ENCODE results near the gene WDR47.
"Not testable (repeated sequence)": the region's sequence is repeated elsewhere in the genome, so short reads cannot be mapped to it uniquely, and the experiment has no call there.

Gene WDR47

DNA sequence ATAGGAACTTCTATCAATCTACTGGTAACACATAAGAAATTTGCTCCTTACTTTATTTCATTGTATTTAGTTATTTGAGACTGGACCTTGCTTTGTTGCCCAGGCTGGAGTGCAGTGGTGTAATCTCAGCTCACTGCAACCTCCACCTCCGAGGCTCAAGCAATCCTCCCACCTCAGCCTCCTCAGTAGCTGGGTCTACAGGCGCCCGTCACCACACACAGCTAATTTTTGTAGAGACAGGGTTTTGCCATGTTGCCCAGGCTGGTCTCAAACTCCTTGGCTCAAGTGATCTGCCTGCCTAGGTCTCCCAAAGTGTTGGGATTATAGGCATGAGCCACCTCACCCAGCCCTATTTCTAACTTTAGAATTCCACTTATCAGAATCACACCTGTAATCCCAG lies 10.2 kb upstream of the WDR47 start:
- H3K36me3 ChIP-seq (ENCODE audit: control insufficient read depth in 1 of 2, insufficient read depth in 2 of 2, low read length in 2 of 2); H3K9me3 ChIP-seq (ENCODE audit: control insufficient read depth in 1 of 2, low read length in 2 of 2); H3K27me3 ChIP-seq (ENCODE audit: control insufficient read depth in 1 of 2, insufficient read depth in 2 of 2, low read length in 2 of 2): not testable (repeated sequence)

GRCh38 chr1:109050228-109050995 lies 8.5 kb upstream of the WDR47 start:
- H3K27me3 ChIP-seq (ENCODE audit: control insufficient read depth in 1 of 2, insufficient read depth in 2 of 2, low read length in 2 of 2): no peaks in the 10 kb centered on the region
- no peaks in the 10 kb centered on the region for H3K4me1 ChIP-seq (ENCODE audit: control insufficient read depth in 1 of 2, insufficient read depth in 2 of 2, low read length in 2 of 2)
- no peak overlapping the region for H3K9ac ChIP-seq (ENCODE audit: low read depth in 1 of 2, low read length in 2 of 2)
- no peak overlapping the region for H3K4me3 ChIP-seq (ENCODE audit: low read depth in 1 of 2, low read length in 2 of 2)
- H3K36me3 ChIP-seq (ENCODE audit: control insufficient read depth in 1 of 2, insufficient read depth in 2 of 2, low read length in 2 of 2): no peaks in the 10 kb centered on the region
- no peaks in the 10 kb centered on the region for H3K9me3 ChIP-seq (ENCODE audit: control insufficient read depth in 1 of 2, low read length in 2 of 2)
- H3K27ac ChIP-seq (ENCODE audit: low read depth, low read length): no peak overlapping the region

More for the DNA sequence above, 10.2 kb upstream of the WDR47 start:
- not testable (repeated sequence) for H3K4me3 ChIP-seq (ENCODE audit: low read depth in 1 of 2, low read length in 2 of 2); H3K27ac ChIP-seq (ENCODE audit: low read depth, low read length); H3K4me1 ChIP-seq (ENCODE audit: control insufficient read depth in 1 of 2, insufficient read depth in 2 of 2, low read length in 2 of 2); H3K9ac ChIP-seq (ENCODE audit: low read depth in 1 of 2, low read length in 2 of 2)

DNA sequence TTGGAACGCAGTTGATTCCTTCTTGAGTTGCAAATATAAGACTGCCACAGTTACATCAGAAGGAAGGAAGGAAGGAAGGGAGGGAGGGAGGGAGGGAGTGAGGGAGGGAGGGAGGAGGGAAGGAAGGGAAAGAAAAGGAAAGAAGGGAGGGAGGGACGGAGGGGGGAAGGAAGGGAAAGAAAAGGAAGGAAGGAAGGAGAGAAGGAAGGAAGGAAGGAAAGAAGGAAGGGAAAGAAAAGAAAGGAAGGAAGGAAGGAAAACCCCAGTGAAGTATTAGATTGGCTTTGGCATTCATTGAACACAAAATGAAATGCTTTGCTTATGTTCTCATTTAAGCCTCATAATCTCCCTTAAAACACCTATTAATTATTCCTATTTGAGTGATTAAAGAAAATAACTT lies 6.4 kb upstream of the WDR47 start:
- Histone ChIP-seq H3K27me3 (ENCODE audit: control insufficient read depth in 1 of 2, insufficient read depth in 2 of 2, low read length in 2 of 2) (no peaks in the 10 kb centered on the region), H3K4me1 (ENCODE audit: control insufficient read depth in 1 of 2, insufficient read depth in 2 of 2, low read length in 2 of 2) (no peaks in the 10 kb centered on the region), H3K9me3 (ENCODE audit: control insufficient read depth in 1 of 2, low read length in 2 of 2) (no peaks in the 10 kb centered on the region), H3K27ac (ENCODE audit: low read depth, low read length) (no peak overlapping the region), H3K4me3 (ENCODE audit: low read depth in 1 of 2, low read length in 2 of 2) (no peak overlapping the region), H3K9ac (ENCODE audit: low read depth in 1 of 2, low read length in 2 of 2) (no peak overlapping the region), H3K36me3 (ENCODE audit: control insufficient read depth in 1 of 2, insufficient read depth in 2 of 2, low read length in 2 of 2) (no peaks in the 10 kb centered on the region)

DNA sequence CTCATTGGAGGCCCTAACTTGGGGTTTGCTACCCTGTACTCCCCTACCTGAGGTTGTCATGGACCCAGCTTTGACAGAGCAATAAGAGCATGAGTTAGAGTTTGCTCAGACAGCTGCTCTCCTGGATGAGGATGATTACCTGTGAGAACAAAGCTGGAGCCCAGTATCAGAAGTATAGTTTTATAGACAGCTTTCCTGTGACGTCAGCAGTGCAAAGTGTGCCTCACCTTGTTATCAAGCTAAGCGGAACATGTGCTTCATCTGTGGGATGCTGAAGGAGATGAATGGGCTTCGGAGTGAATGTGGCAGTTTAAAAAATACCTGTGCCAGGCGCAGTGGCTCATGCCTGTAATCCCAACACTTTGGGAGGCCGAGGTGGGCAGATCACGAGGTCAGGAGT lies 5.4 kb upstream of the WDR47 start:
- Histone ChIP-seq H3K27me3 (ENCODE audit: control insufficient read depth in 1 of 2, insufficient read depth in 2 of 2, low read length in 2 of 2) (no peaks in the 10 kb centered on the region), H3K9me3 (ENCODE audit: control insufficient read depth in 1 of 2, low read length in 2 of 2) (no peaks in the 10 kb centered on the region), H3K4me1 (ENCODE audit: control insufficient read depth in 1 of 2, insufficient read depth in 2 of 2, low read length in 2 of 2) (peaks cover 0 to 3% of the 10 kb centered on the region in 2 donors), H3K9ac (ENCODE audit: low read depth in 1 of 2, low read length in 2 of 2) (no peak overlapping the region), H3K4me3 (ENCODE audit: low read depth in 1 of 2, low read length in 2 of 2) (no peak overlapping the region), H3K27ac (ENCODE audit: low read depth, low read length) (no peak overlapping the region), H3K36me3 (ENCODE audit: control insufficient read depth in 1 of 2, insufficient read depth in 2 of 2, low read length in 2 of 2) (no peaks in the 10 kb centered on the region)

DNA sequence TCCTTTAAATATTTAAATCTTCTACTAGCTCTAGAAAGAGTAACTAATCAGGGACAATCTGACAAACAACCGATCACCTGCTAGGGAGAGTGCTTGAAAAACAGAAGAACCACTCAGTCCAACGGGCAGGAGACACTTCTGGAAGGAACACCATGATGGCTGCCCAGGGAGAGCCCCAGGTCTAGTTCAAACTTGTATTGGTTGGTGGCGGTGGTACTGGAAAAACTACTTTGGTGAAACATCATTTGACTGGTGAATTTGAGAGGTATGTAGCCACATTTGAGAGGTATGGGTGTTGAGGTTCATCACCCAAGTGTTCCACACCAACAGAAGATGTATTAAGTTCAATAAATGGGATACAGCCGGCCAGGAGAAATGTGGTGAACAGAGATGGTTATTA lies 4.8 kb upstream of the WDR47 start:
- Histone ChIP-seq H3K4me1 (ENCODE audit: control insufficient read depth in 1 of 2, insufficient read depth in 2 of 2, low read length in 2 of 2) (peaks cover 0 to 4% of the 10 kb centered on the region in 2 donors), H3K4me3 (ENCODE audit: low read depth in 1 of 2, low read length in 2 of 2) (no peak overlapping the region), H3K9ac (ENCODE audit: low read depth in 1 of 2, low read length in 2 of 2) (no peak overlapping the region), H3K27ac (ENCODE audit: low read depth, low read length) (no peak overlapping the region), H3K36me3 (ENCODE audit: control insufficient read depth in 1 of 2, insufficient read depth in 2 of 2, low read length in 2 of 2) (no peaks in the 10 kb centered on the region), H3K27me3 (ENCODE audit: control insufficient read depth in 1 of 2, insufficient read depth in 2 of 2, low read length in 2 of 2) (no peaks in the 10 kb centered on the region), H3K9me3 (ENCODE audit: control insufficient read depth in 1 of 2, low read length in 2 of 2) (no peaks in the 10 kb centered on the region)

- Histone ChIP-seq H3K27ac (ENCODE audit: low read depth, low read length) (no peak overlapping the region), H3K9me3 (ENCODE audit: control insufficient read depth in 1 of 2, low read length in 2 of 2) (no peaks in the 10 kb centered on the region), H3K36me3 (ENCODE audit: control insufficient read depth in 1 of 2, insufficient read depth in 2 of 2, low read length in 2 of 2) (no peaks in the 10 kb centered on the region), H3K4me3 (ENCODE audit: low read depth in 1 of 2, low read length in 2 of 2) (no peak overlapping the region), H3K27me3 (ENCODE audit: control insufficient read depth in 1 of 2, insufficient read depth in 2 of 2, low read length in 2 of 2) (no peaks in the 10 kb centered on the region), H3K9ac (ENCODE audit: low read depth in 1 of 2, low read length in 2 of 2) (no peak overlapping the region), H3K4me1 (ENCODE audit: control insufficient read depth in 1 of 2, insufficient read depth in 2 of 2, low read length in 2 of 2) (peaks cover 3 to 4% of the 10 kb centered on the region in 2 donors)
Observed at GRCh38 chr1:109045595-109045994, 3.7 kb upstream of the WDR47 start.

- Histone ChIP-seq H3K9ac (ENCODE audit: low read depth in 1 of 2, low read length in 2 of 2) (peak overlapping the region; percentile 83 to 97), H3K4me3 (ENCODE audit: low read depth in 1 of 2, low read length in 2 of 2) (peak overlapping the region; percentile 97), H3K4me1 (ENCODE audit: control insufficient read depth in 1 of 2, insufficient read depth in 2 of 2, low read length in 2 of 2) (peaks cover 4 to 5% of the 10 kb centered on the region in 2 donors), H3K36me3 (ENCODE audit: control insufficient read depth in 1 of 2, insufficient read depth in 2 of 2, low read length in 2 of 2) (no peaks in the 10 kb centered on the region), H3K27me3 (ENCODE audit: control insufficient read depth in 1 of 2, insufficient read depth in 2 of 2, low read length in 2 of 2) (no peaks in the 10 kb centered on the region), H3K9me3 (ENCODE audit: control insufficient read depth in 1 of 2, low read length in 2 of 2) (no peaks in the 10 kb centered on the region), H3K27ac (ENCODE audit: low read depth, low read length) (peak overlapping the region; percentile 73)
Observed at GRCh38 chr1:109040989-109041620, 797 bp downstream of the WDR47 start.

DNA sequence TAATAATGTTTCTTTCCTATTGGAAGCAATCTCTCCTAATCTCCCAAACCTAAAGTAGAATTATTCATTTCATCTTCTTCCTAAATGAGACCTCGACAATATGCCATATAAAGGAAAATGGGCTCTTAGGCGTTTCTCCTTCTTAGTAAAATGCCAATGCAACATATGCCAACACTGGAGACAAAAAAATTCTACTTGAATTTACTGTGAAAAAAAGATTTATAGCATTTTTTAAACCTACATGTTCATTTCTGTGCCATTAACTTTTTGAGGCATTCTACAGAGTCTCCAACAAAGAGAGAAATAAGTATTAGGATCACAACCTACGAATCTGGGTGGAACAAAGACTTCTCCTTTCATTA lies 1.3 kb downstream of the WDR47 start:
- H3K27me3 ChIP-seq (ENCODE audit: control insufficient read depth in 1 of 2, insufficient read depth in 2 of 2, low read length in 2 of 2): no peaks in the 10 kb centered on the region
- peaks cover 4 to 5% of the 10 kb centered on the region in 2 donors for H3K4me1 ChIP-seq (ENCODE audit: control insufficient read depth in 1 of 2, insufficient read depth in 2 of 2, low read length in 2 of 2)
- peak overlapping the region in 1 of 2 donors; percentile 83 for H3K9ac ChIP-seq (ENCODE audit: low read depth in 1 of 2, low read length in 2 of 2)
- H3K9me3 ChIP-seq (ENCODE audit: control insufficient read depth in 1 of 2, low read length in 2 of 2): no peaks in the 10 kb centered on the region
- no peak overlapping the region for H3K27ac ChIP-seq (ENCODE audit: low read depth, low read length)
- H3K4me3 ChIP-seq (ENCODE audit: low read depth in 1 of 2, low read length in 2 of 2): peak overlapping the region; percentile 97
- H3K36me3 ChIP-seq (ENCODE audit: control insufficient read depth in 1 of 2, insufficient read depth in 2 of 2, low read length in 2 of 2): no peaks in the 10 kb centered on the region

- H3K36me3 ChIP-seq (ENCODE audit: control insufficient read depth in 1 of 2, insufficient read depth in 2 of 2, low read length in 2 of 2): no peaks in the 10 kb centered on the region
- no peak overlapping the region for H3K9ac ChIP-seq (ENCODE audit: low read depth in 1 of 2, low read length in 2 of 2)
- no peaks in the 10 kb centered on the region for H3K9me3 ChIP-seq (ENCODE audit: control insufficient read depth in 1 of 2, low read length in 2 of 2)
- H3K27ac ChIP-seq (ENCODE audit: low read depth, low read length): no peak overlapping the region
- no peak overlapping the region for H3K4me3 ChIP-seq (ENCODE audit: low read depth in 1 of 2, low read length in 2 of 2)
- H3K27me3 ChIP-seq (ENCODE audit: control insufficient read depth in 1 of 2, insufficient read depth in 2 of 2, low read length in 2 of 2): no peaks in the 10 kb centered on the region
- H3K4me1 ChIP-seq (ENCODE audit: control insufficient read depth in 1 of 2, insufficient read depth in 2 of 2, low read length in 2 of 2): no peaks in the 10 kb centered on the region
Observed at GRCh38 chr1:109034382-109034781, 7.5 kb downstream of the WDR47 start.

DNA sequence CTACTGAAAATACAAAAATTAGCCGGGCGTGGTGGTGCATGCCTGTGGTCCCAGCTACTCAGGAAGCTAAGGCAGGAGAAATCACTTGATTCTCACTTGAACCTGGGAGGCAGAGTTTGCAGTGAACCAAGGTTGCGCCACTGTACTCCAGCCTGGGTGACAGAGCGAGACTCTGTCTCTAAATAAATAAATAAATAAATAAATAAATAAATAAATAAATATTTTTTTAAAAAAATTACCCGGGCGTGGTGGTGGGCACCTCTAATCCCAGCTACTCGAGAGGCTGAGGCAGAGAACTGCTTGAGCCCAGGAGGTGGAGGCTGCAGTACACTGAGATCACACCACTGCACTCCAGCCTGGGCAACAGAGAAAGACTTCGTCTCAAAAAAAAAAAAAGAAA lies 12.4 kb downstream of the WDR47 start:
- H3K4me3 ChIP-seq (ENCODE audit: low read depth in 1 of 2, low read length in 2 of 2); H3K27me3 ChIP-seq (ENCODE audit: control insufficient read depth in 1 of 2, insufficient read depth in 2 of 2, low read length in 2 of 2); H3K27ac ChIP-seq (ENCODE audit: low read depth, low read length); H3K36me3 ChIP-seq (ENCODE audit: control insufficient read depth in 1 of 2, insufficient read depth in 2 of 2, low read length in 2 of 2); H3K4me1 ChIP-seq (ENCODE audit: control insufficient read depth in 1 of 2, insufficient read depth in 2 of 2, low read length in 2 of 2); H3K9ac ChIP-seq (ENCODE audit: low read depth in 1 of 2, low read length in 2 of 2); H3K9me3 ChIP-seq (ENCODE audit: control insufficient read depth in 1 of 2, low read length in 2 of 2): not testable (repeated sequence)

All from duodenal mucosa (tissue), 2 donors.